Measurements from ENCODE around the gene HECTD1.
"Not testable (repeated sequence)": the region's sequence is repeated elsewhere in the genome, so short reads cannot be mapped to it uniquely, and the experiment has no call there.

The HECTD1 gene

GRCh38 chr14:31207755-31208545 is at the start of gene HECTD1:
Gene HECTD1 (minus strand): TSS chr14:31207793. CDS start chr14:31205936, 1,857 bp downstream.
- peak; percentile 91 for DNase-seq (ENCODE audit: low spot score)

- DNase-seq (ENCODE audit: low spot score) = no peak
Observed at GRCh38 chr14:31257244-31257553, 49.6 kb upstream of the HECTD1 start.

GRCh38 chr14:31256534-31257243 is 49.1 kb upstream of the HECTD1 start:
- no peak for DNase-seq (ENCODE audit: low spot score)

- DNase-seq (ENCODE audit: low spot score) = not testable (repeated sequence)
Observed at GRCh38 chr14:31255918-31256317, 48.3 kb upstream of the HECTD1 start.

- no peak for DNase-seq (ENCODE audit: low spot score)
Observed at GRCh38 chr14:31255286-31255685, 47.7 kb upstream of the HECTD1 start.

GRCh38 chr14:31253746-31254471 is 46.3 kb upstream of the HECTD1 start:
- DNase-seq (ENCODE audit: low spot score) = no peak

- no peak for DNase-seq (ENCODE audit: low spot score)
Observed at GRCh38 chr14:31252865-31253264, 45.3 kb upstream of the HECTD1 start.

GRCh38 chr14:31251028-31251958 is 43.7 kb upstream of the HECTD1 start:
- DNase-seq (ENCODE audit: low spot score) = no peak

- no peak for DNase-seq (ENCODE audit: low spot score)
Observed at GRCh38 chr14:31244626-31245025, 37.0 kb upstream of the HECTD1 start.

- no peak for DNase-seq (ENCODE audit: low spot score)
Observed at GRCh38 chr14:31243860-31244259, 36.3 kb upstream of the HECTD1 start.

- DNase-seq (ENCODE audit: low spot score) = peak; percentile 17
Observed at GRCh38 chr14:31242161-31242940, 34.8 kb upstream of the HECTD1 start.

GRCh38 chr14:31241450-31242114 is 34.0 kb upstream of the HECTD1 start:
- peak; percentile 16 for DNase-seq (ENCODE audit: low spot score)

GRCh38 chr14:31239741-31240140 is 32.1 kb upstream of the HECTD1 start:
- no peak for DNase-seq (ENCODE audit: low spot score)

GRCh38 chr14:31235462-31235861 is 27.9 kb upstream of the HECTD1 start:
- DNase-seq (ENCODE audit: low spot score) = no peak

- no peak for DNase-seq (ENCODE audit: low spot score)
Observed at GRCh38 chr14:31232081-31232480, 24.5 kb upstream of the HECTD1 start.

- not testable (repeated sequence) for DNase-seq (ENCODE audit: low spot score)
Observed at GRCh38 chr14:31231272-31231671, 23.7 kb upstream of the HECTD1 start.

GRCh38 chr14:31230573-31230958 is 23.0 kb upstream of the HECTD1 start:
- DNase-seq (ENCODE audit: low spot score) = no peak

GRCh38 chr14:31229638-31230572 is 22.3 kb upstream of the HECTD1 start:
- DNase-seq (ENCODE audit: low spot score) = peak; percentile 84

- no peak for DNase-seq (ENCODE audit: low spot score)
Observed at GRCh38 chr14:31229009-31229408, 21.4 kb upstream of the HECTD1 start.

Data from hepatic stellate cell (primary cell).